HEK293T (cell line): ENCODE measurements around the gene PCP4L1.

ENCODE experiments used
- CTCF ChIA-PET: fragments of 350-600 bp; formaldehyde crosslinking; extraction: SDS; loops from one replicate; lab custom pipeline; 2021; ENCODE audit warnings: antibody characterized with exemption, inconsistent platforms; lab: Yijun Ruan, JAX
- POLR2A ChIA-PET: fragments of 350-600 bp; formaldehyde crosslinking; extraction: SDS; loops from one replicate; lab custom pipeline; 2020; ENCODE audit warnings: antibody characterized with exemption, inconsistent platforms; lab: Yijun Ruan, JAX
- DNase-seq: peaks from one replicate; pipeline ENCODE4 v3.0.0; 2012; ENCODE audit warnings: mixed read lengths; ENCODE audit errors: extremely low spot score
- ARNT ChIP-seq: fragments of 450-650 bp; IDR thresholded peaks from 2 replicates; pipeline ENCODE4 v1.6.1; 2017; ENCODE audit warnings: mild to moderate bottlenecking
- BHLHE40 ChIP-seq: fragments of 450-650 bp; IDR thresholded peaks from 2 replicates; pipeline ENCODE4 v1.6.1; 2016; ENCODE audit warnings: mild to moderate bottlenecking, moderate library complexity, borderline replicate concordance
- CTBP1 ChIP-seq: fragments of 450-650 bp; IDR thresholded peaks from 2 replicates; pipeline ENCODE4 v1.6.1; 2016; ENCODE audit warnings: borderline replicate concordance
- ELF4 ChIP-seq: fragments of 450-650 bp; IDR thresholded peaks from 2 replicates; pipeline ENCODE4 v1.6.1; 2017; ENCODE audit warnings: antibody characterized with exemption
- FOXA1 ChIP-seq: fragments of 450-650 bp; IDR thresholded peaks from 2 replicates; pipeline ENCODE4 v1.6.1; 2016; ENCODE audit warnings: mild to moderate bottlenecking
- FOXK2 ChIP-seq: fragments of 450-650 bp; IDR thresholded peaks from 2 replicates; pipeline ENCODE4 v1.6.1; 2016; ENCODE audit warnings: mild to moderate bottlenecking
- FOXM1 ChIP-seq: fragments of 450-650 bp; IDR thresholded peaks from 2 replicates; pipeline ENCODE4 v1.6.1; 2017; ENCODE audit warnings: mild to moderate bottlenecking, borderline replicate concordance
- HDGF ChIP-seq: fragments of 450-650 bp; IDR thresholded peaks from 2 replicates; pipeline ENCODE4 v1.6.1; 2017; ENCODE audit warnings: antibody characterized with exemption, borderline replicate concordance
- L3MBTL2 ChIP-seq: fragments of 450-650 bp; conservative IDR thresholded peaks from 2 replicates; pipeline ENCODE4 v1.6.1; 2016; ENCODE audit warnings: mild to moderate bottlenecking
- LEF1 ChIP-seq: fragments of 450-650 bp; IDR thresholded peaks from 2 replicates; pipeline ENCODE4 v1.6.1; 2017; ENCODE audit warnings: mild to moderate bottlenecking, borderline replicate concordance
- NFRKB ChIP-seq: fragments of 450-650 bp; IDR thresholded peaks from 2 replicates; pipeline ENCODE4 v1.6.1; 2016; ENCODE audit warnings: mild to moderate bottlenecking, moderate library complexity
- PKNOX1 ChIP-seq: fragments of 450-650 bp; IDR thresholded peaks from 2 replicates; pipeline ENCODE4 v1.6.1; 2016
- SP1 ChIP-seq: fragments of 450-650 bp; IDR thresholded peaks from 2 replicates; pipeline ENCODE4 v1.6.1; 2017
- SUZ12 ChIP-seq: fragments of 450-650 bp; IDR thresholded peaks from 2 replicates; pipeline ENCODE4 v1.6.1; 2016; ENCODE audit warnings: mild to moderate bottlenecking
- TARDBP ChIP-seq: fragments of 450-650 bp; IDR thresholded peaks from 2 replicates; pipeline ENCODE4 v1.6.1; 2016
- ZNF384 ChIP-seq: fragments of 450-650 bp; IDR thresholded peaks from 2 replicates; pipeline ENCODE4 v1.6.1; 2016

PCP4L1 gene

DNA sequence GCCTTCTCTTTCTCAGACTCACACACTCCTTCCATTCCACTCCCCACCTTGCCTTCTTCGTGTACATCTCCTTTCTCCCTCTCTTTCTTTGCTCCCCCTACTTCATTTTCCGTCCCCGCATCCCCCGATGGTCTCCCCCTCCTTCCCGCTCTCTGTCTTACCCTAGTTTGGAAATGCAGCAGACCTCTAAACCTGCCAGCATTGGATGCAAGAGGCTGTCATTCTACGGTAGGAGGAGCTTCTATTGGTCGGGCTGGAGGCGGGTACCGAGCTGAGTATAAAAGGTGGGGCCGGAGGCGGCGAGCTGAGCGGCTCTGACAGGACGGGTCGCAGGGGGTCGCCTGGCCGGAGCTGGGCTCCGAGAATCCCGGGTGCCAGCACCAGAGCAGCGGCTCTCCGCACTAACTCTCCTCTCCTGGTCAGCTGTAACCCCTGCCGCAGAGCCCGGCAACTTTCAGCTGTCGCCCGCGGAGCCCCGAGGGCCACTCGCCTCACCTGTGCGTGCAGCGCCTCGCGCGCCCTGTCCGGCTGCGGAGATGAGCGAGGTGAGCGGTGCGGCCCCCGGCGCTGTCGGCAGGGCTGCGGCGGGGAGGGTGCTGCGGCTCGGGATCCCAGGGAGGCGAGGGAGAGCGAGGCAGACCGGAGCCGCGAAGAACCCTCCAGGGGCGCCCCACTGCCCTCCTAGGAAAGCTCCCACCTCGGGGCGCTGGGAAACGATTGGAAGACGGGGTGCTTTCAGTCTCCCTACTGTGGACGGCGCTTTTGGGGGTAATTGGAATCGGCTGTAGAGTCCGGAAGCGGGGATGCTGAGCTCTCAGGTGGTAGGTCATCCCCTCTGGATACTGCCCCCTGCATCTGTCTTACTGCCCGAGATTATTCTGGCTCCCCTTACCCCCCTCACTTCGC, at the start of gene PCP4L1:
TSS of gene PCP4L1 (plus strand) at position 307 of the 906 bp plus-strand sequence. CDS start at position 537, 230 bp downstream.
- POLR2A ChIA-PET, result no interaction called here
- no peak for DNase-seq
- CTCF ChIA-PET, result interaction anchor here (1.1 kb wide), 1 partner anchor 32 kb away, joined by 3 read pairs; no protein-coding TSS in a partner anchor
- TF ChIP-seq ELF4 (no peak), FOXA1 (no peak), LEF1 (no peak), HDGF (no peak), TARDBP (no peak), SP1 (no peak), BHLHE40 (no peak), L3MBTL2 (no peak), SUZ12 (no peak), ZNF384 (no peak)

- POLR2A ChIA-PET, result interaction anchor here (2.3 to 2.5 kb wide), 2 partner anchors 8 to 16 kb away, joined by 9 to 16 read pairs; partner anchors contain the start of genes NDUFS2 and TOMM40L
- peak; percentile 89 for DNase-seq
- TF ChIP-seq TARDBP (no peak), ZNF384 (no peak), HDGF (peak; percentile 12; the same call in 1 of the 2 replicates), L3MBTL2 (no peak)
Observed at GRCh38 chr1:161209790-161210409, 48.6 kb upstream of the PCP4L1 start.

GRCh38 chr1:161214369-161214768, 44.2 kb upstream of the PCP4L1 start:
- no peak for TF ChIP-seq HDGF
- no peak for TF ChIP-seq FOXA1
- no peak for TF ChIP-seq NFRKB
- TF ChIP-seq BHLHE40, result no peak
- no peak for TF ChIP-seq PKNOX1
- no peak for TF ChIP-seq ZNF384
- TF ChIP-seq L3MBTL2, result no peak
- no peak for TF ChIP-seq FOXM1
- ChIA-PET CTCF (no interaction called here), POLR2A (interaction anchor here (3.2 to 6.5 kb wide), 2 partner anchors 11 to 12 kb away, joined by 9 to 32 read pairs; partner anchors contain the start of genes NDUFS2 and TOMM40L)
- DNase-seq, result no peak

More at GRCh38 chr1:161209790-161210409, 48.6 kb upstream of the PCP4L1 start:
- CTCF ChIA-PET, result interaction anchor here (0.8 to 1.5 kb wide), 2 partner anchors 16 to 172 kb away, joined by 4 to 7 read pairs; no protein-coding TSS in a partner anchor

DNA sequence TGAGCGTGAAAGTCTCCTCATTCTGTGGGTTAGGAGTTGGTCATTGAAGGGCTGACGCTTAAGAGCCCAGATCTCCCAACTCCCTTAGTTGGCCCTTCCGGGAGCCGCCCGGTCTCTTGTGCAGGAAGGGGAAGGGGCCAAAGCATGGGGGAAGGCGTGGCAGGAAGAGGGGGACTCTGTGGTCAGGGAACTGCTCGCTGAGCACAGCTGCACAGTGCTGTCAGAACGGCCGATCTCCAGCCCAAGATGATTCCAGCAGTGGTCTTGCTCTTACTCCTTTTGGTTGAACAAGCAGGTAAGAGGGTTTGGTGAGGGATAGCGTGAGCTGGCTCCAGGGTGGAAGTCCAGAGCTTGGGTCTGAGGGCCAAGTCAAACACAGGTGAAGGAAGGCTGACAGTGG, 43.5 kb upstream of the PCP4L1 start, which contains the start of gene FCER1G:
TSS of gene FCER1G (plus strand) at position 220 of the 400 bp plus-strand sequence. CDS start at position 247, 27 bp downstream.
- ChIA-PET POLR2A (interaction anchor here (3.2 to 6.5 kb wide), 2 partner anchors 10 to 13 kb away, joined by 9 to 32 read pairs; partner anchors contain the start of genes NDUFS2 and TOMM40L), CTCF (interaction anchor here (0.6 kb wide), 1 partner anchor 9 kb away, joined by 3 read pairs; no protein-coding TSS in a partner anchor)
- TF ChIP-seq FOXM1, result no peak
- no peak for TF ChIP-seq FOXK2
- TF ChIP-seq PKNOX1, result no peak
- TF ChIP-seq ELF4, result no peak
- DNase-seq, result no peak

GRCh38 chr1:161216945-161217712, 41.4 kb upstream of the PCP4L1 start:
- ChIA-PET POLR2A (interaction anchor here (3.2 to 6.5 kb wide), 2 partner anchors 8 to 15 kb away, joined by 9 to 32 read pairs; partner anchors contain the start of genes NDUFS2 and TOMM40L), CTCF (interaction anchor here (0.9 to 1.2 kb wide), 3 partner anchors 9 to 165 kb away, joined by 3 to 6 read pairs (median 5); no protein-coding TSS in a partner anchor)
- DNase-seq, result no peak
- TF ChIP-seq FOXM1 (no peak), LEF1 (no peak), HDGF (no peak), ARNT (no peak), FOXA1 (no peak)

DNA sequence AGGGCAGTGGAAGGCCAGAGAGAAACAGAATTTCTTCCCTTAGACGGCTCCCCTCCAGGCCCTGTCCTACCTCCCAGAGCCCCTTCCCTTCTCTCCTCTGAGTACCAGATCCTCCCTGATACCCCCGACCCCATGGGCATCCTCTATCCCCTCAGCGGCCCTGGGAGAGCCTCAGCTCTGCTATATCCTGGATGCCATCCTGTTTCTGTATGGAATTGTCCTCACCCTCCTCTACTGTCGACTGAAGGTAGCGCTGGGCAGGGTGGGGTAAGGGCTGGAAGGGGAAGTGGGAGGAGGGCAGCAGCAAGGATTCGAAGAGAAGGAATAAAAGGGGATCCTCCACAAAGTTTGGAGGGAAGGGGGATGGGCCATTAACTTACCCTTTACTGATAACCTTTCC, 40.7 kb upstream of the PCP4L1 start:
- ChIA-PET CTCF (interaction anchor here (0.9 to 1.2 kb wide), 2 partner anchors 9 to 164 kb away, joined by 5 to 6 read pairs; no protein-coding TSS in a partner anchor), POLR2A (interaction anchor here (6.5 kb wide), 1 partner anchor 15 kb away, joined by 32 read pairs; the partner anchor contains the start of gene NDUFS2)
- TF ChIP-seq CTBP1 (no peak), FOXM1 (no peak), L3MBTL2 (no peak), SUZ12 (no peak), FOXK2 (no peak), BHLHE40 (no peak), SP1 (no peak)
- no peak for DNase-seq
